Measurements from ENCODE around the gene LACC1. TPM values are rescaled to one million over a fixed set of nuclear protein-coding genes. Genes with fewer than 3 reads are reported as not detected.

The LACC1 gene
- total and polyA plus RNA-seq, 2 of the 8 experiments (the other 6 are each of a cell fraction or from before 2014, with no cell fraction given) = 0.57 to 3.6 TPM

DNA sequence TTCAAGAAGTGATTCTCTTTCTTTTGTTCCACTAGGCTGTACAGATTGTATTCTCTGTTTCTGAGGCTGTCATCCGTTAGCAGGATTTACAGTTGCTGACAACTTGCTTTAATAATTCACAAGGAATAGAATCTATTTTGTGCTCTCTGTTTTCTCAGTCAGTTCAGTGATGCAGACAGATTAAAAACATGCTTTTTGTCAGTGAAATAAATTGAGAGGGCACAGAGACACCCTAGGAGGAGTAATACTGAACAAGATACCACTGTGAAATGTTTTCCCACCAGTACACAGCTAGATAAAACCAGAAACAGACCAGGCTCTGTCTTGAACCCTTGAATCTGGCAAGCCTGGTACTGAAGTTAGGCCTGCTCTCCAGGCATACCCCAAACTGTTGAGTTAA is 58.7 kb downstream of the LACC1 start (continued):
- no peak for TF ChIP-seq EP300 (IDR thresholded peaks at IDR 0.05; ENCODE audit: borderline replicate concordance in 1 of 2, low read depth in 2 of 2, low read length in 2 of 2)
- TF ChIP-seq SIRT6 (IDR thresholded peaks at IDR 0.05; ENCODE audit: low read length) = no peak
- TF ChIP-seq NRF1 (IDR thresholded peaks at IDR 0.05; ENCODE audit: low read depth, low read length) = no peak
- TF ChIP-seq CREB1 (IDR thresholded peaks at IDR 0.05) = no peak
- TF ChIP-seq POLR2AphosphoS5 (IDR thresholded peaks at IDR 0.05; ENCODE audit: low read depth, low read length) = no peak
- TF ChIP-seq CBX5 (IDR thresholded peaks at IDR 0.05; ENCODE audit: low read depth, low read length) = no peak
